Mesendoderm (in vitro differentiated cells): ENCODE results near the gene DMRTB1.

ENCODE experiments used
- DNase-seq: peaks from one replicate; pipeline ENCODE4 v3.0.0; 2013
- H2AK5ac ChIP-seq: 2 replicates; pipeline ENCODE4 v1.6.1; 2013; ENCODE audit warnings: low read length, inconsistent platforms
- H2BK120ac ChIP-seq: 2 replicates; pipeline ENCODE4 v1.6.1; 2013; ENCODE audit warnings: low read depth, mild to moderate bottlenecking, low read length, moderate library complexity, mixed read lengths
- H2BK15ac ChIP-seq: replicated peaks from 2 replicates; pipeline ENCODE4 v1.6.1; 2013; ENCODE audit warnings: low read depth, mild to moderate bottlenecking, moderate library complexity
- H2BK5ac ChIP-seq: 2 replicates; pipeline ENCODE4 v1.6.1; 2013; ENCODE audit warnings: low read length, inconsistent platforms
- H3K18ac ChIP-seq: 2 replicates; pipeline ENCODE4 v1.6.1; 2013; ENCODE audit warnings: mild to moderate bottlenecking, low read length, mixed read lengths
- H3K23ac ChIP-seq: one replicate; pipeline ENCODE4 v1.6.1; 2013; ENCODE audit warnings: low read length
- H3K27ac ChIP-seq: 2 replicates; pipeline ENCODE4 v1.5.1; 2013; ENCODE audit warnings: low read depth, mild to moderate bottlenecking, inconsistent platforms, low read length, moderate library complexity
- H3K27me3 ChIP-seq: 2 replicates; pipeline ENCODE4 v1.6.1; 2013; ENCODE audit warnings: low read length, control low read depth, mild to moderate bottlenecking, inconsistent platforms; ENCODE audit not compliant: insufficient read depth, poor library complexity
- H3K36me3 ChIP-seq: 2 replicates; pipeline ENCODE4 v1.6.1; 2013; ENCODE audit warnings: low read length, inconsistent platforms; ENCODE audit not compliant: control insufficient read depth, insufficient read depth
- H3K4ac ChIP-seq: one replicate; pipeline ENCODE4 v1.6.1; 2013; ENCODE audit warnings: low read depth, mild to moderate bottlenecking, low read length, moderate library complexity
- H3K4me1 ChIP-seq: 2 replicates; pipeline ENCODE4 v1.6.1; 2013; ENCODE audit warnings: low read depth, low read length, inconsistent platforms; ENCODE audit not compliant: control insufficient read depth
- H3K4me2 ChIP-seq: 2 replicates; pipeline ENCODE4 v1.6.1; 2013; ENCODE audit warnings: low read length
- H3K4me3 ChIP-seq: 2 replicates; pipeline ENCODE4 v1.5.1; 2013; ENCODE audit warnings: mild to moderate bottlenecking, low read length
- H3K56ac ChIP-seq: one replicate; pipeline ENCODE4 v1.6.1; 2013; ENCODE audit warnings: low read length
- H3K79me1 ChIP-seq: 2 replicates; pipeline ENCODE4 v1.6.1; 2013; ENCODE audit warnings: low read length, inconsistent platforms
- H3K79me2 ChIP-seq: 2 replicates; pipeline ENCODE4 v1.6.1; 2013; ENCODE audit warnings: mild to moderate bottlenecking, low read length; ENCODE audit not compliant: control insufficient read depth, insufficient read depth
- H3K9ac ChIP-seq: 2 replicates; pipeline ENCODE4 v1.6.1; 2013; ENCODE audit warnings: low read length, inconsistent platforms
- H4K5ac ChIP-seq: one replicate; pipeline ENCODE4 v1.6.1; 2013; ENCODE audit warnings: low read length
- H4K8ac ChIP-seq: one replicate; pipeline ENCODE4 v1.6.1; 2013; ENCODE audit warnings: low read depth, mild to moderate bottlenecking, control low read depth, low read length, moderate library complexity
- WGBS: extraction: QIAGEN DNeasy Blood & Tissue Kit; methylation state at CpG from one replicate; pipeline ENCODE4 v1.1.7; 2013; ENCODE audit warnings: low lambda C conversion rate, missing lambda C conversion rate; ENCODE audit not compliant: insufficient coverage; ENCODE audit errors: extremely low coverage; 5-methylcytosine and 5-hydroxymethylcytosine counted together

The DMRTB1 gene

DNA sequence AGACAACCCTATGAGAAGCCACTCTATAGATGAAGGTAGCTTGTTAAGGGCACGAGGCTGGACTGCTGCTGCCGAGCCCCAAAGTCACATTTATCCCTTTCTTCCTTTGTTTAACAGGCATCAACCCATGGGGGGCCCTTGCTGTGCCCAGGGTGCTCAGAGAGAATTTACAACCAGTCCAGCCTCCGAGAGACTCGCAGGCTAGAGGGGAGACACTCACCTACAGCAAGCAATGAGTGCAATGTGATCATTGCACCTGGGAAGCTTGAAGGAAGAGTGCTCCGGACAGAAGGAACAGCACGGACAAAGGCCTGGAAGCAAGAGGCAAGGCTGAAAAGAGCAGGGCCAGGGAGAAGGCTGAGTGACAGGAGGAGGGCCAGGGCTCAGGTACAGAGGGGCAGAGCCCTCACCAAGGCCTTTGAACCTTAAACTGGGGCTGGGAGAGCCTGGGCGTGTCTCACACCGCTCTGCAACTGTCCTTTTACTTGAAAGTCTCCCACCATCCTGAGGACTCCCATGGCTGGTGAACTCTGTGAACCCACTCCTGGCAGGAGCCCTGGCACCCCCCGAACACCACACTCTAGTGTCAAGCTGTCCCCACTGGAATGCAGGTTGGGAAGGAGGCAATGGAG, 27.3 kb downstream of the DMRTB1 start:
- H3K18ac ChIP-seq = no peak overlapping the region
- WGBS = no CpG with 5 or more reads among the region's 9 CpGs
- no peak overlapping the region for H2BK15ac ChIP-seq
- no peaks in the 10 kb centered on the region for H3K36me3 ChIP-seq
- H3K4me3 ChIP-seq = no peak overlapping the region
- H2BK5ac ChIP-seq = no peak overlapping the region
- no peaks in the 10 kb centered on the region for H3K27me3 ChIP-seq
- DNase-seq = no peak
- no peak overlapping the region for H3K4me2 ChIP-seq
- no peak overlapping the region for H3K4ac ChIP-seq
- no peak overlapping the region for H3K27ac ChIP-seq
- no peak overlapping the region for H3K56ac ChIP-seq
- H2BK120ac ChIP-seq = no peak overlapping the region
- no peak overlapping the region for H2AK5ac ChIP-seq
- no peaks in the 10 kb centered on the region for H3K4me1 ChIP-seq
- H3K79me2 ChIP-seq = no peaks in the 10 kb centered on the region
- H4K8ac ChIP-seq = no peak overlapping the region
- no peak overlapping the region for H3K23ac ChIP-seq
- H4K5ac ChIP-seq = no peak overlapping the region
- H3K79me1 ChIP-seq = no peaks in the 10 kb centered on the region
- no peak overlapping the region for H3K9ac ChIP-seq

DNA sequence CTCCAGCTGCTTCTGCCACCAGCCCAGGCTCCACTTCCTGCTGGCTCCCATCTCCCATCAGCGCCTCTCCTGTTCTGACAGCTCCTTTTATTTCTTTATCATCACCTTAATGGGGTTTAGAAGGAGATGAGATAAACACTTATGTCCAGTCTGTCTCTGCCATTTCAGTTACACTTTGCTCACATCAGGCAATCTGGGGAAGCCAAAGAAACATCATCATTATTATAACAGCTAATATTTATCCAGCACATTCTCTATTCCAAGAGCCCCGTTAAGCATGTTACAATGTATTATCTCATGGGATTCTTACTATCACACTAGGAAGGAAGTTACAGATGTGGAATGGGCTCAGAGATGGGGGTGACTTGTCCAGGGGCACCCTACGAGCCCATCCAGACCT, 31.2 kb downstream of the DMRTB1 start:
- H3K9ac ChIP-seq = no peak overlapping the region
- no peaks in the 10 kb centered on the region for H3K36me3 ChIP-seq
- H3K4me3 ChIP-seq = no peak overlapping the region
- H2BK120ac ChIP-seq = no peak overlapping the region
- no peak overlapping the region for H2AK5ac ChIP-seq
- no peak overlapping the region for H3K27ac ChIP-seq
- H3K23ac ChIP-seq = no peak overlapping the region
- DNase-seq = no peak
- H4K5ac ChIP-seq = no peak overlapping the region
- H3K56ac ChIP-seq = no peak overlapping the region
- no peak overlapping the region for H3K4me2 ChIP-seq
- H4K8ac ChIP-seq = no peak overlapping the region
- no peak overlapping the region for H3K4ac ChIP-seq
- H3K18ac ChIP-seq = no peak overlapping the region
- no peaks in the 10 kb centered on the region for H3K79me2 ChIP-seq
- no CpG with 5 or more reads among the region's 3 CpGs for WGBS
- H3K27me3 ChIP-seq = no peaks in the 10 kb centered on the region
- H2BK5ac ChIP-seq = no peak overlapping the region
- H3K79me1 ChIP-seq = no peaks in the 10 kb centered on the region
- no peak overlapping the region for H2BK15ac ChIP-seq
- H3K4me1 ChIP-seq = no peaks in the 10 kb centered on the region

DNA sequence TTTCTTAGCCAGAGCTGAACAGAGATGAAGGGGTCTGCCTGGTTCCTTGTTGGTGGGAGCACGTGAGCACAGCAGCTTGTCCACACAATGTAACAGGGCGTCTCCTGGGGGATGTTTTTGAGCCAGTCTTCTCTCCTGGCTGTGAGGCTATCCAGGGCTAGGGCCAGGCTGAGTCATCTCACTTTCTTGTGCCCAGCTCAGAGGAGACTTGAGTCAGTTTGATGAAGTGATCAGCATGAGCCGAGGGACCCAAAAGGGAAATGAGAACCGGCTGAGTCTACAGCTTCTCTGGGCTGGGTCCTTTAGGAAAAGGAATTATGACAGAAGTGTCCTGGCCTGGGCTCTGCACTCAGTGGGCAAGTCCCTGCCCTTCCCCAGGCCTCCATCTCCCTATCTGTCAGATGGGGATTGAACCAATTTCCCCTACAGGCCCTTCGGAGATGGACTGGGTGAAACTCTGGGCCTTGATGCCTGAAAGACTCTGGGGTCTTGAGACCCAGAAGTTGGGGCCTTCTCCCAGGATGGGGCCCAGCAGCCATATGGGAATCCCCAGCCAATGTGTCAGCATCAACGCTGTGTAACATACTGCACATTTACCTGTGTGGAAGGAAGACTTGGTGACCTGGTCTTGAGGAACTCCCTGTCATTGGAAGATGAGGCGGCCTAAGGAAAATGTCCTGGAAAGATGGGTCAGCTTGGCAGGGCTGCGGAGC, 36.6 kb downstream of the DMRTB1 start:
- WGBS = no CpG with 5 or more reads among the region's 8 CpGs
- Histone ChIP-seq H3K36me3 (no peaks in the 10 kb centered on the region), H3K4me2 (no peak overlapping the region), H4K8ac (no peak overlapping the region), H2AK5ac (no peak overlapping the region), H2BK120ac (no peak overlapping the region), H3K27me3 (no peaks in the 10 kb centered on the region), H3K27ac (no peak overlapping the region), H3K79me2 (no peaks in the 10 kb centered on the region), H3K79me1 (no peaks in the 10 kb centered on the region), H3K23ac (no peak overlapping the region), H3K4me1 (no peaks in the 10 kb centered on the region), H4K5ac (no peak overlapping the region), H3K9ac (no peak overlapping the region), H3K4ac (no peak overlapping the region), H3K18ac (no peak overlapping the region), H2BK5ac (no peak overlapping the region), H3K56ac (no peak overlapping the region), H2BK15ac (no peak overlapping the region), H3K4me3 (no peak overlapping the region)
- DNase-seq = no peak

DNA sequence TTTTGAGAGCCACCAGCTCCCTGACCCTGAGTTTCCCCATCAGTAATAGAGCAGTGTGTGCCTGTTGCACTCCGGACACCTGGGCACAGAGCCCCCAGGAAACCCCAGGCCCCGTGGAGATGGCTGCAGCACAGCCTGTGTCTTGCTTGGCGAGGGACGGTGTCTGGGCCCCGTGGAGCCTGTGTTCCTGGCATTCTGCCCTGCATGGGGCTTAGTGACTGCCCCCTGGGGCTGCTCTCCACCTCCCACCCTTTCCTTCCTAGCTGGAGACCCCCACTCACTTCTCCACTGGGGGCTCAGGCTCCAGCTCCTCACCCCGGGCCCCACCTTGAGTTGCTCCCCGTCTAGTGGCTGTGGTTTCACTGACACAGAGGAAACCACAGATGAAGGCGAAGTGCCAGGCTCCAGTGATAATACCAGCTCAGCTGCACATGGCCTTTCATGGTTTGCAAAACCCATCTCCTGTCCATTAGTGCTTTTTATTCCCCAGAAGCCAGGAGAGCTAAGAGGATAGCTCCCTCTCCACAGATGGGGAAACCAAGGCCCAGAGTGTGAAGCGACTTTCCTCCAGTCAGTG, 39.4 kb downstream of the DMRTB1 start:
- no CpG with 5 or more reads among the region's 9 CpGs for WGBS
- no peak for DNase-seq
- no peak overlapping the region for H3K9ac ChIP-seq

DNA sequence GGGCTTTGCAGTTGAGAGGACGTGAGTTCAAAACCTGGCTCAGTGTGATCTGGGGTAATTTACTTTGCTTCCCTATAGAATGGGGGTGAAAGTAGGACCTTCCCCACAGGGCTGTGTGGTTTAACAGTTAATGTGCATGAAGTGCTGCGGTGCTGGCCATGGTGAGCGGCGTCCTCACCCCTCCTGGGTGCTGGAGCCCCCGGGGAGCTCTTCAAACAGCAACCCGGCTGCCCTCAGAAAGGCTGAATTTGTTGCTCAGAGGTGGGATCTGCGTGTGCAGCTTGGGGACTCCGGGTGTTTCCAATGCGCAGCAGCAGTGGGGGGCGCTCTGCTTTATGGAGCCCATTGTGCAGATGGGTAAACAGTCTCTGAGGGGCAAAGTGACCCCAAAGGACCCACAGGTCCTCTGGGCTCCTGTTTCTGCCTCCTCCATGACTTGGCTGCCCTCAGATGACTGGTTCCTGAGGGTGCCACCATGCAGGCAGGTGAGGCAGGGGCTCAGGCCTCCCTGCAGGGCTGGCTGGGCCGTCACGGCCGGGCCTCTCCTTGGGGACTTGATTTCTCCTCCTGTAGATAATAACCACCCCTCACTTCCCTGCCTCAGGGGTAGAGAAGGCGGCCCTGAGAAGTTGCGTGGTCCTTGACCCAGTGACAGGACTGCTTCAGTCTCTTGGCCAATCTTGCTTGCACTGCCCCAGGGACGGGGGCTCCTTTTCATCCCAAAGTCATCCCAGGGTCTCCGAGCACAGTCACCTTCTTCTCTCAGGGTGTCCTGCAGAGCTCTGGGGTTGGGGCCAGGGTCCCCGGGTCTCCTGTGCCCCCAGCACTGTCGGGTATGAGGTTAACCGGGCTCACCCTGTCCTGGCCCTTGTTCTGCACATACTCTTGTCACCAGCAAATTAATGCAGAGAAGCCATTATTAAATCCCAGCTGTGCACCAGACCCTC, 40.3 kb downstream of the DMRTB1 start:
- Histone ChIP-seq H2BK15ac (no peak overlapping the region), H3K18ac (no peak overlapping the region), H3K4me1 (no peaks in the 10 kb centered on the region), H4K8ac (no peak overlapping the region), H3K56ac (no peak overlapping the region), H3K79me2 (no peaks in the 10 kb centered on the region), H3K4ac (no peak overlapping the region), H3K27ac (no peak overlapping the region), H3K36me3 (no peaks in the 10 kb centered on the region), H3K23ac (no peak overlapping the region), H2BK5ac (no peak overlapping the region), H3K27me3 (no peaks in the 10 kb centered on the region), H4K5ac (no peak overlapping the region), H3K4me2 (no peak overlapping the region), H2AK5ac (no peak overlapping the region), H3K79me1 (no peaks in the 10 kb centered on the region), H3K9ac (no peak overlapping the region), H2BK120ac (no peak overlapping the region), H3K4me3 (no peak overlapping the region)
- DNase-seq = no peak
- no CpG with 5 or more reads among the region's 20 CpGs for WGBS

More for the DNA sequence above, 39.4 kb downstream of the DMRTB1 start:
- Histone ChIP-seq H3K27me3 (no peaks in the 10 kb centered on the region), H3K4ac (no peak overlapping the region), H3K4me1 (no peaks in the 10 kb centered on the region), H4K8ac (no peak overlapping the region), H2BK120ac (no peak overlapping the region), H2BK15ac (no peak overlapping the region), H3K23ac (no peak overlapping the region), H3K36me3 (no peaks in the 10 kb centered on the region), H3K79me2 (no peaks in the 10 kb centered on the region), H2BK5ac (no peak overlapping the region), H3K27ac (no peak overlapping the region), H3K79me1 (no peaks in the 10 kb centered on the region), H3K4me3 (no peak overlapping the region), H4K5ac (no peak overlapping the region), H3K56ac (no peak overlapping the region), H2AK5ac (no peak overlapping the region), H3K4me2 (no peak overlapping the region), H3K18ac (no peak overlapping the region)
